Activated naive CD4-positive, alpha-beta T cell (primary cell): Measurements from ENCODE around the gene POLR3E.
"Not testable (repeated sequence)": the region's sequence is repeated elsewhere in the genome, so short reads cannot be mapped to it uniquely, and the experiment has no call there.

ENCODE experiments used
- DNase-seq, 4 experiments: peaks; one replicate each; lab custom pipeline; 2025; lab: John Stamatoyannopoulos, UW

POLR3E gene

DNA sequence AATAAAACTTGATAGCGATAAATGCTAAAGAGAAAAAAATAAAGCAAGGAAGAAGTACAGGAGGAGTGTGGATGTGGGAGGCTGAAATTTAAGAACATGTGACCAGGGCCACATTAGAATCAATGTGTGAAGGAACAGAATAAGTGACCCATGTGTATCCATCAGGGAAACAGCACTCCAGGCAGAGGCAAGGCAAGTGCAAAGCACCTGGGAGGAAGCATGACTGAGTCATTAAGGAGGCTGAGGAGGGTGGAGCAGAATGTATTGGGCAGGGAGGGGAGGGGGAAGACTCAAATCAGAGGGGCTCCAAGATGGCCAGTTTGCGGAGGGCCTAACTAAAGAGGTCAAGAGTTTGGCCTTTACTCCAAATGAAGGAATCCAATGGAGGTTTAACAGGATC, 69.2 kb downstream of the POLR3E start:
- no peak for DNase-seq

DNA sequence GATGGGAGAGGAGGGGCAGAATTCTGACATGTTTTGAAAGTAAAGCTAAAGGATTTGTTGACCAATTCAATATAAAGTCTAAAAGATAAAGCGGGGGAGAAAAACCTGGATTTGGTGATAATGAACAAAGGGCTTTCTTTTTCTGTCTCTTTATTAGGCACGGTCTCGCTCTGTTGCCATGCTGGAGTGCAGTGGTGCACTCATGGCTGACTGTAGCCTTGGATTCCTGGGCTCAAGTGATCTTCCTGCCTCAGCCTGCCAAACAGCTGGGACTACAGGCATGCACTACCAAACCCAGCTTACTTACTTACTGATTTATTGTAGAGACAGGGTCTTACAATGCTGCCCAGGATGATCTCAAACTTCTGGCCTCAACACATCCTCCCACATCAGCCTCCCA, 69.7 kb downstream of the POLR3E start:
- DNase-seq = no peak

DNA sequence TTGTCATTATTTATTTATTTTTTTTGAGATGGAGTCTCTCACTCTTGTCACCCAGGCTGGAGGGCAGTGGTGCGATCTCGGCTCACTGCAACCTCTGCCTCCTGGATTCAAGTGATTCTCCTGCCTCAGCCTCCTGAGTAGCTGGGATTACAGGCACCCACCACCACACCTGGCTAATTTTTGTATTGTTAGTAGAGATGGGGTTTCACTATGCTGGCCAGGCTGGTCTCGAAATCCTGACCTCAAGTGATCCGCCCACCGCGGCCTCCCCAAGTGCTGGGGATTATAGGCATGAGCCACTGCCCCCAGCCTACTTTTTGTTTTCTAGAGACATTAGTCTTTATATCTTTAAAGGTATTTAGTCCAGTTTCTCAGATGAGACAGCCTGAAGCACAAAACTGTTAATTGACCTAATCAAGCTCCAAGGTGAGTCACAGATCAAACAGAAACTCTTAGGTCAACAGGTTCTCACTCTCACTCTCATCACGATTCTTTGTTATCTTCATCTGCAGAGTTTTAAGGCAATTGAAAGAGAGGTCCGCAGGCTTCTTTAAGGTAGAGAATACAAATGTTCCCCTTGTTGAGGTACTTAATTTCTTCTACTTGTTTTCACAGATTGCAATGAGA, 71.1 kb downstream of the POLR3E start:
- DNase-seq = not testable (repeated sequence)

DNA sequence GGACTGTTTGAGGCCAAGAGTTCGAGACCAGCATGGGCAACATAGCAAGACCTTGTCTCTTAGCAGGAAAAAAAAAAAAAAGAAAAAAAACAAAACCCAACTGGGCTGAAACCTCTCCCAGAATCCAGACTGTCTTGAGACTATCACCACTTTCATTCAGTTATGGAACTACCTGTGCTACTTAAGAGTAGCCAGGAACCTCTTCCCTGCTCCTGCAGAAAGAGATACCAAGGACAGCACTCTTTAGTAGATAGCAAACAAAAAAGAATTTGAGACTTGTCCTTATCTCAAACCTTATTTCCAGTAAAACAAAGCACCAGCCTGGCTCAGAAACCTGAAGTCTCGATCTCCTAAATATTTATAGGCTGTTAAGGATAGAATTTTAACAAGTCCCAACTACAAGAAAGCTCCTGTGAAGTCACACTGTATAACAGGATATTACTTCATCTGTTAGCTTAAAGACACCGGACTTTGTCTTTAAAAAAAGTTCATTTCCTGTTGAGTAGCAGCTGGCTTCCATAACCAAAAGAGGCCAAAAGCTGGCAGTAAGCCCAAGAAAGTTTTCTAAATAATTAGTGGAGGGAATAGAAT, 72.1 kb downstream of the POLR3E start:
- DNase-seq = no peak

DNA sequence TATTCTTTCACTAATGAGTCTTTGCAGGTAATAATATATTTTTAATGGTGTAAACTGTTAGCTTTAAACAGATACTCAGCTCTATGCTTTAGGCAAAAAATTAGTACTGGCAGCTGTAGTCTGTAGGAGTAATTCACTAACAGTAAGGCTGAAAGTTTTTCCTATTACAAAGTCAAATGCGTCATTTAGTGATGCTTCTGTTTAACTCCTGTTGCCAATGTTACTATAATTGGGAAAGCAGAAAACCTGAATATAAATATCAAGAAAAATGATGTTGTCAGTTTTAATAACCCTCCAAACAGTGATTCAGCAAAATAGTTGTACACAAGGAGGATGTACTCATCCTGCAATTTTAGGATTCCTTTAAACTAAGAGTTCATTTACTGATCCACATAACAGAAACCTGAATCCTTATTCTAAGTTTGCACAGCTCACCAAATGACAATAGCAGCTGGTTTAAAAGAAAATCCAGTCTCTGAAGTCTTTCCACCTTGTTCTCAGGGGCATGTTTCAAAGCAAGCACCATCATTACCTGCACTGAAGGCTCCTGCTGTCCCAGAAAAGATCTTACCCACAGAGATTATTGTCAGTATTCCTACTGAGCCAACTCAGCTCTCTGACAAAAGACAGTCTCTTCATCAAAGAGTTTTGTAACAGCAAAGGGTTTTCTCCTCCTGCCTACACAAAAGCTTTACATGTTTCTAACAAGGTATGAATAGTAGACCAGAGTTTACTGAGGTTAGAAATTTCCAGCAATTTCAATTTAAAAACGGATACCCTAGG, 73.0 kb downstream of the POLR3E start:
- DNase-seq = no peak

DNA sequence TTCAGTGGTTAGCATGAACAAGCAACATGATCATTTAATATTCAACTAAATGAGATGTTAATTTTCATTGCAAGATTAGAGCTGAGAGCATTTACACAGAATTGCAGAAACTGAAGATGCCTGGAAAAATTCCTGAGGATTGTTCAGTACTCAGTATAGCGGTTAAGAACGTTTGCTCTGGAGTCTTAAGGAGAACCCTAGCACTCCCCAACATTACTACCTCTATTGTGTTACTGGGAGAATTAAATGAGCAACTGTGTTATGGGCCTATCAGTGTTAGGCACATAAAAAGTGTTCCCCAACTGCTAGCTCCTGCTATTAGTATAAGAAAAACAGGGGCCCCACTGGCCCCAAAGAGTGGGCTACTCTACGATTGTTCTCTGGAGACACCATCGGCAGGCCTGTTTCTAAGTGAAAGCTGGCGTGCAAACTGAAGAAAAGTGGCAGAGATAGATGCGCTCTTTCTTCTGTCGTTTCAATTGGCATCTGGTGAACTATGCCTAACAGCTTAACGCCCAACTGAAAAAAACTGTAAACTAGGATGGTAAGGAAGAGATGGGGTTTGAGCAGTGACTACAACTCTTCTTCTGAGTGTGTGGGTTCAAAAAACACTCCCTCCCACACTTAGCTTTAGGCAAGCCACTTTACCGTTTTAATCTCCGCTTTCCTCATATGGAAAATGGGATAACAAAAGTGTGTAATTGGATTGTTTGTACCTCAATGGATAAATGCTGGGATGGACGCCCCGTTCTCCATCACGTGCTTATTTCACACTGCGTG, 75.9 kb downstream of the POLR3E start:
- DNase-seq = no peak

DNA sequence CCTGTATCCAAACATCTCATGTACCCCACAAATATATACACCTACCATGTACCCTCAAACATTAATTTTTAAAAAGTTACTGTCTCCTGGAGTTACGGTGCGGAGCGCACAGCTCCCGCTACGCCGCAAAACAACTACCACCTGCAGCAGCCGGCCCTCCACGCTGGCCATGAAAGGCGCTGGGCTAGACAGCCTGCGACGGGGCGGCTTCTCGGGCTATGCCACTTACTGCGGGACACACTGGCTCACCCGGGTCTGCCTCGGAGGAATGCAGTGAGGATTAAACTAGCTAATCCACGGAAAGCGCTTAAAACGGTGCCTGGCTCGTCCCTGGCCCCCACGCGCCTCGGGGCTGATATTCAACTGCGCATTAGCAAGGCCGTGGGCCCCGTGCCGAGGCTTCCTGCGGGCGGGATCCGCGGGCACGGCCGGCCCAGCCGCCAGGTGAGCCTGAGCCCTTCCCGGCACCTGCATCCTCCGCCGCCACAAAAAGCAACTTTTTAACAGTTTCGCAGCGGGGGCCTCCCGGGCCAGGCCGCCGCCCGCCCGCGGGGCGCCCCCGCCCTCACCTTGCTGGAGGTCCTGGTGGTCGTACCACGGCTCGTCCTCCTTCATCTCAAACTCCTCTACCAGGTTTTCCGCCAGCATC, 76.6 kb downstream of the POLR3E start:
- DNase-seq = peak in 2 of 4 experiments; percentile 17 to 39

DNA sequence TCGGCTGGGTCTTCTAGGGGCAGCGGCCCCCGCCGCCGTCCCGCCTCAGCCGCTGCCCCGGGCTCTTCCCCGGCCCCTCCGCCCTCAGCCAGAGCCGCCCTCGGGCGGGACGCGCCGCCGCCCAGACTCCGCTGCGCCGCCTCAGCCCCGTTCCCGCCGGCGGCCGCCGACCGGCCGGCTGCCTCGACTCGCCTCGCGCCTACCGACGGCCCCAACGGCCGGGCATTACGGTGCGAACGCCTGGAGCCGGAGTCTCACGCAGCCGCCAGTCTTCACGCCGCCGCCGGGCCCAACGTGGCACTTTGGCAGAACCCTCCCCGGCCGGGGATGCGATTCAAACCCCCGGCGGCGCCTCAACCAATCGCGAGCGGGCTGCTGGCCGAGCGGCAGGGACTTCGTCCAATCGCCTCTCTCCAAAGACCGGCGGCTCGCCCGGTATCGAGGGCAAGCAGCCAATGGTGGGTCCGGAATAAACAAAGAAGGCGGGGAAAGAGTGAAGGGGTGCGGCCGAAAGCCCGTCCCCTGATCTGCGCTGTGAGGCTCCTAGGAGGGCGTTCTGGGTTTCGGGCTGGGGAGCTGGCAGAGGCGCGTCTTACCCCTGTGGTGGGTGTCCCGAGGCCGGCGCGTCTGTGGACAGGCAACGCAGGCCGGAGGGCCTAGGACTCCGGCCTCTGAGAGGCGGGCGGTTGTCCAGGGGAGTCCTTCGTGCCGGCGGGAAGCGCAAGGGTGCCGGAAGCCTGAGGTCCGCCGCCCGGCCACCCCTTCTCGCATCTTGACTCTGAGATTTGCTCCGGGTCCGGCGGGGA, 77.3 kb downstream of the POLR3E start, which contains the start of gene CDR2:
Gene CDR2 (minus strand): TSS at position 309 of the 806 bp plus-strand sequence. CDS start 310 bp downstream, outside the sequence.
- DNase-seq = peak; percentile 91 to 96 (median 96)

DNA sequence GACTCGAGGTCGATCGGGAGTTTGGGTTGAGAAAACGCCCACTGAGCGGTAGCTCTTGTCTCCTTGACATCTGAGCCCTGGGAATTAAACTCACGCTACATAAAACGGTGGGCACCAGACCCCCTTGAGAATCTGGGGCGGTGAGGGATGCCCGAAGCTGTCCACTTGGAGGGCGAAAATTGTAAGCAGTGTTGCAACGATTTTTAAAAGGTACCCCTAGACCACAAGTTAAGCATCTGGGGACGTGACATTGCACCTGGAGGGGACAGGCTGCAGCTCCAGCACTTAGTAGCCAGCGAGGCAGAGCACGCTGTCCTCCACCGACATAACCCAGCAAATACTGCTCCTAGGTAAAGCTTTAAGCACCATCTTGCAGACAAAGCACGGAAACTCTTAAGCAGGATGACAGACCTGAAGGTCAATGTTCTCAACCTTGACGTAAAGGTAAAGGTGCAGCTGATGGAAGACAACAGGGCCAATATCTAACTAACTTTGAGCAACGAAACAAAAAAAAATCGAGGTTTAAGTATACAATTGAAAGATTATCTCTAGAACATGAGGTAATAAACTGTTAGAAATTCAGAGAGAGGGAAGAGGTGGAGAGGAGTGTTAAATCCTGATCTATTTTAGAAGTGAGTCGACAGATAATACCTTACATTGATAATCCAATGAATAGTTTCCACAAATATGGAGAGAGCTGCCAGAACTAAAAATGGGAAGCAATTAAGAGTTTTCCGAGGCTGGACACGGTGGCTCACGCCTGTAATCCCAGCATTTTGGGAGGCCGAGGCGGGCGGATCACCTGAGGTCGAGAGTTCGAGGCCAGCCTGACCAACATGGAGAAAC, 78.1 kb downstream of the POLR3E start:
- no peak for DNase-seq

DNA sequence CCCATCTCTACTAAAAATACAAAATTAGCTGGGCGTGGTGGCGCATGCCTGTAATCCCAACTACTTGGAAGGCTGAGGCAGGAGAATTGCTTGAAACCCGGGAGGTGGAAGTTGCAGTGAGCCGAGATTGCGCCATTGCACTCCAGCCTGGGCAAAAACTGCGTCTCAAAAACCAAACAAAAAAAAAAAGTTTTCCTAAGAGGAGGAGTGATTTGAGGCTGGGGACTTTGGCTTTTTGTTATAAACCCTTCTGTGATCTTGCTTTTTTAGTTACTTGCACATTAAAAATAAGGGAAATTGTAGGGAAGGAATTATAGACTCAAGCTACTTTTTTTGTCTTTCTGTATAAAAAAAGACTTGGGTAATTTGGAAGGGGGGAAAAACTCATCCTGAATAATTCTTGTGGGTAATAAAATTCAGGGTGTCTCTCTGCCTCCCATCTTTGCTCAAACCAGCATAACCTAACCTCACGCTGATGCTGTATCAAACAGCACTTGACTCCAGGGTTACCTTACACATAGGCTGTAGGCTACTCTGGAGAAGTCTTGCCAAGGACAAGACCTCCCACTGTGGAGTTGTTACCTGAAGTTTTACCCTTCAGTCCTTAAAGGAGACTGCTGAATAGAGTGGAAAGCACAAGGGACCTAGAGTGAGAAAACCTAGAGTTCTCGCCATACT, 78.9 kb downstream of the POLR3E start:
- no peak for DNase-seq

DNA sequence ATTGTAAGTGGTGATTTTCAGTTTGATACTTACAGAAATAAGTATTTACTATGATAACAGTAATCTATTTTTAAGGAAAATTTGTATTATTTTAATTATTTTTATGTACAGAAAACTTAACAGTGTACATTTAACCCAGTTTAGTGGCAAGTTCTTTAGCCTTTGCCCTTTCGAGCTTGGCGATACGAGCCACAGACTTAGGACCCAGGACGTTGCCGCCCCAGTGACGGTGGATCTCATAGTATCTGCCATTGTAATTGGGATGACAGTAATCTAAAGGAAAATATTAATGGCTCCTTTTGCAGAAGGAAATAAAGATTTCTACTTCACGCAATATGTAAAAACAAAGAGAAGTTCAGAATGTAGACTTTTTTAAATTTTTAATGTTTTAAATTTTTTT, 82.4 kb downstream of the POLR3E start:
- DNase-seq = no peak

DNA sequence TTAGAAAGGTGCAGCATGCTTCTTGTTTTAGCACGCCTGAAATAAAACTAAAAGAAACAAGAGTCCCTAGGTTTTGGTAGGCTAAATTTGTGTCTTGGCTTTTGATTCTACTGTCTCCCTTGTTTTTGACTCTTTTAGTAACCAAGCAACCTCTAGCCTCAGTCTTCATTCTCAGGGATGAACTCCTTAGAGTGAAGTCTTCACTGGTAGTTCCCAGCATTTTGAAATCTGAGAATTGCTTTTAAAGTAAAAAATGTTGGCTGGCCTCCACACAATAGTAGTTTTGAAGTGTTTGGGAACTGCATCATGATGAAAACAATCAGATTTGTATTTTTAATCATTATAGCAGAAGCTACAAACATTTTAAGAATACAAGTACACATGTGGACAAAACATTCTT, 83.3 kb downstream of the POLR3E start:
- no peak for DNase-seq

DNA sequence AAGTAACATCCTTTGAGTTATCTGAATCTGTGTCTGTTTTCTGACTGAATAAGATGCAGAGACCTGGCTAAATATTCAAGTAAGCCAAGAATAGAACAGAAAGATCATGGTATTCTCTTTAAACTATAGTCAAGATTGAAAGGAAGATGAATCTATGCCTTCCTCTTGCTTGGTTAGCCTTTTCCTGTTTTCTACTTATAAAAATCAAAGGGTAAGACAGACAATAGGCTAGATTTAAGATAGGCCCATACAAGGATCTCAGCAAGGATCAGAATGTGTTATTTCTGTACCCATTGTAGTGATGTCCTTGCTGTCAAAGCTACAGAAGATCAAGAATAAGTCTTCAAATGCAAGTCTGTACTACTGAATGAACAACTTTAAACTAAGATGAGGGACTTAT, 84.2 kb downstream of the POLR3E start:
- no peak for DNase-seq

DNA sequence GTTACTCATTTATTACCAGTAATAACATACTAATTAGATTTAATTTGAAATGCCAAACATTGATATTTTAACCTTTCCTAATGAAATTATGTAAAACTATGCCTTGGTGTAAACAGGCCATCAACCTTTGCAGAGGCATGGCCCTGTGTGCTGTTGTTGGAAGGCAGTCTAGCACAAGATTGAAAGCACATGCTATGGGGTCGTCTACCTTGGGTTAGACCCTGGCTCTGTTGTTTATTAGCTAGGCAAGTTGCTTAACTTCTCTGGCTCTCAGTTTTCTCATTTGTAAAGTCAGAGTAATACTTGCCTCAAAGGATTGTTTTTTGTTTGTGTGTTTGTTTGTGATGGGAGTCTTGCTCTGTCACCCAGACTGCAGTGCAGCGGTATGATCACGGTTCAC, 86.6 kb downstream of the POLR3E start:
- no peak for DNase-seq
